Mesothelial cell of epicardium (in vitro differentiated cells): ENCODE measurements around the gene FILIP1L. TPM values are rescaled to one million over a fixed set of nuclear protein-coding genes. Genes with fewer than 3 reads are reported as not detected.

ENCODE experiments used
- DNase-seq, 2 experiments: peaks; one replicate each; pipeline ENCODE4 v3.0.0; 2021; ENCODE audit warnings: low spot score in 2 of 2; ENCODE audit not compliant: unreplicated experiment in 2 of 2
- H3K27ac Mint-ChIP-seq: 2 replicates; pipeline ENCODE4 v1.8.0; 2021; ENCODE audit warnings: mixed read lengths
- H3K27me3 Mint-ChIP-seq: 2 replicates; pipeline ENCODE4 v1.8.0; 2021; ENCODE audit warnings: low read depth, mixed read lengths
- H3K36me3 Mint-ChIP-seq: 2 replicates; pipeline ENCODE4 v1.8.0; 2021; ENCODE audit warnings: mixed read lengths
- H3K4me1 Mint-ChIP-seq: 2 replicates; pipeline ENCODE4 v1.8.0; 2021; ENCODE audit warnings: mixed read lengths
- H3K4me3 Mint-ChIP-seq: 2 replicates; pipeline ENCODE4 v1.8.0; 2021; ENCODE audit warnings: mild to moderate bottlenecking, moderate library complexity, mixed read lengths
- H3K9me3 Mint-ChIP-seq: 2 replicates; pipeline ENCODE4 v1.8.0; 2021; ENCODE audit warnings: mixed read lengths
- total RNA-seq: library from RNA; stranded (reverse); gene quantifications from 3 replicates; pipeline ENCODE4 v1.2.1, GENCODE V29; 2021
- TF ChIP-seq, protein P1 (sequence below): fragments of 200-600 bp; sonication (generic); IDR thresholded peaks from one replicate; pipeline ENCODE4 v1.5.0; 2021; ENCODE audit warnings: antibody characterized with exemption; ENCODE audit not compliant: unreplicated experiment

Gene FILIP1L
- total RNA-seq, 1 donor from 2014 or later: 15.7 TPM

DNA sequence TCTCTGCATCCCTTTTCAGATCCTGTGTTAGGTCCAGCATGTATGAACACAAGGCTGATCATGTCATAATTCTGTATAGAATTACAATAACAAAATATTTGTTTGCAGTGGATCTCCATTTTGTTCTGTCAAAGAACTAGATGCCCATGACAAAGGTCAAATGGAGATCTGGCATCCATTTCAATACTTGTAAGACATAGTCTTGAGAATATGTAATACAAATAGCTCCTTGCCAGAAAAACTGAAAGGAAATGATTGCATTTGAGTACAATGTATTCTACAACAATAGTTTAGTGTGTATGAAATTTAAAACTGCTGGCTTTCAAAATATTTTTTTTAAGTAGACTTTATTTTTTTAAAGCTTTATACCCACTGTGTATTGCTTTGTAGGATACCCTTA is 195.6 kb downstream of the FILIP1L start:
- Mint-ChIP-seq H3K4me3 (no peak overlapping the region), H3K9me3 (no peaks in the 10 kb centered on the region), H3K4me1 (peaks cover 9% of the 10 kb centered on the region), H3K27me3 (no peaks in the 10 kb centered on the region), H3K27ac (no peak overlapping the region), H3K36me3 (no peaks in the 10 kb centered on the region)
- no peak for DNase-seq
- TF ChIP-seq, protein P1, sequence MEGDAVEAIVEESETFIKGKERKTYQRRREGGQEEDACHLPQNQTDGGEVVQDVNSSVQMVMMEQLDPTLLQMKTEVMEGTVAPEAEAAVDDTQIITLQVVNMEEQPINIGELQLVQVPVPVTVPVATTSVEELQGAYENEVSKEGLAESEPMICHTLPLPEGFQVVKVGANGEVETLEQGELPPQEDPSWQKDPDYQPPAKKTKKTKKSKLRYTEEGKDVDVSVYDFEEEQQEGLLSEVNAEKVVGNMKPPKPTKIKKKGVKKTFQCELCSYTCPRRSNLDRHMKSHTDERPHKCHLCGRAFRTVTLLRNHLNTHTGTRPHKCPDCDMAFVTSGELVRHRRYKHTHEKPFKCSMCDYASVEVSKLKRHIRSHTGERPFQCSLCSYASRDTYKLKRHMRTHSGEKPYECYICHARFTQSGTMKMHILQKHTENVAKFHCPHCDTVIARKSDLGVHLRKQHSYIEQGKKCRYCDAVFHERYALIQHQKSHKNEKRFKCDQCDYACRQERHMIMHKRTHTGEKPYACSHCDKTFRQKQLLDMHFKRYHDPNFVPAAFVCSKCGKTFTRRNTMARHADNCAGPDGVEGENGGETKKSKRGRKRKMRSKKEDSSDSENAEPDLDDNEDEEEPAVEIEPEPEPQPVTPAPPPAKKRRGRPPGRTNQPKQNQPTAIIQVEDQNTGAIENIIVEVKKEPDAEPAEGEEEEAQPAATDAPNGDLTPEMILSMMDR: no peak

DNA sequence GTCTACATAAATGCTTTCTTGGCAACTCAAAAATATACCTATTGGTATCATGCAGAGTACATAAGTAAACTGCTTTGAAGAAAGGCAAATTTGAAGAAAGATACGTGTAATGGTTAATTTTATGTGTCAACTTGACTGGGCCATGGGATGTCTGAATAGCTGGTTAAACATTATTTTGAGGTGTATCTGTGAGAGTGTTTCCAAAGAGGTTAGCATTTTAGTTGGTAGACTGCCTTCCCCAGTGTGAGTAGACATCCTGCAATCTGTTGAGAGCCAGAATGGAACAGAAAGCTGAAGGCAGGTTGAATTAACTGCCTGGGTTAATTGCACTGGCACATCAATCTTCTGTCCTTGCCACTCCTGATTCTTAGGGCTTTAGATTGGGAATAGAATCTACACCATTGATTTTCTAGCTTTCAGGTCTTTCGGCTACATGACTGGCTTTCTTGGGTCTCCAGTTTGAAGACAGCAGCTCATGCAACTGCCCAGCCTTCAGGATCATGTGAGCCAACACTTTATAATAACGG is 198.3 kb downstream of the FILIP1L start:
- TF ChIP-seq, protein P1: no peak
- Mint-ChIP-seq H3K9me3 (peaks cover 6% of the 10 kb centered on the region), H3K27me3 (no peaks in the 10 kb centered on the region), H3K4me3 (no peak overlapping the region), H3K36me3 (peaks cover 4% of the 10 kb centered on the region), H3K4me1 (peaks cover 18% of the 10 kb centered on the region), H3K27ac (no peak overlapping the region)
- no peak for DNase-seq

DNA sequence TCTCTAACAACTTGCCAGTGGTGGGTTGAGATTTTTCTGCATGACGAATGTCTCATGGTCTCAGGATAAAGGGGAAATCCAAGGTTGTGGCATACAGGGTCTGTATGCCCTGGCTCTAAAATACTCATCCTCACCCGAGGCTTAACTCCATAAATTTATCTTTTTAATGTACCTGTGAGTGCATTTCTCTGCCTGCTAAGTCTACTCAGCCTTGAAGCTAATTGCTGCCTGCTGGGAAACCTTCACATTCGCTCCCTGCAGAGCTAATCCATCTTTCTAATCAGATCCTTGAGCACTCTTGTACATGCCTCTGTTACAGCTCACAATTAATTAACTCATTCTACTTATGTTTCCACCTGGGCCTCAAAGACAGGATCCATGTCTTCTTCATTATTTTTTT is 202.9 kb downstream of the FILIP1L start:
- peak overlapping the region; percentile 39 for H3K27ac Mint-ChIP-seq
- H3K4me1 Mint-ChIP-seq: peaks cover 16% of the 10 kb centered on the region

DNA sequence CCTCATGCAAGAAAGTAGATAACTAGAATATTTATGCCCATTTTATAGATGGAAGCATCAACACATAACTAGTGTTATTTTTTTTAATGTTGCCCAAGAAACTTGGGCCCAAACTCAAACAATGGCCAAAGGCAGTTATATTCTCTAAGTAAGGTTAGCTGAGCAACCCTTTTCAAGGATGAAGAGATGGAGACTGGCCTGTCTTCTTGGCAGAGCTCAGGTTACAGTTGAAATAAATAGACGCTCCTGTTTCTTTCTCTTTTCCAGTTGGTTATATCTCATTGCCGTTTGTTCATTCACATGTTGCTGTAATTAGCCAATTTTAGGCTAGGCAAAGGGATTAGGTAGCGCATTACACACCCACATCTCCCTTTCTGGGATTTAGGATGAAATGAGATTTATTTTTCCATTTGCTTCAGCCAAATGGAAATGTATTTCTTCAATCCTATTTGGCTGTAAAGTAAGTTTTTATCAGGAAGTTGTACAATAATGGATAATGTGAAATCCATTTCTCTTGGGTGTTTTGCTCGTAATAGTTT is 203.5 kb downstream of the FILIP1L start:
- no peak overlapping the region for H3K4me3 Mint-ChIP-seq
- peaks cover 6% of the 10 kb centered on the region for H3K9me3 Mint-ChIP-seq
- H3K36me3 Mint-ChIP-seq: peaks cover 4% of the 10 kb centered on the region
- TF ChIP-seq, protein P1: no peak
- DNase-seq: no peak
- H3K27me3 Mint-ChIP-seq: no peaks in the 10 kb centered on the region
- H3K4me1 Mint-ChIP-seq: peaks cover 16% of the 10 kb centered on the region
- H3K27ac Mint-ChIP-seq: peak overlapping the region; percentile 28

More for the DNA sequence above, 202.9 kb downstream of the FILIP1L start:
- Mint-ChIP-seq H3K36me3 (peaks cover 4% of the 10 kb centered on the region), H3K27me3 (no peaks in the 10 kb centered on the region), H3K9me3 (peaks cover 6% of the 10 kb centered on the region), H3K4me3 (no peak overlapping the region)
- DNase-seq: no peak
- TF ChIP-seq, protein P1: no peak

DNA sequence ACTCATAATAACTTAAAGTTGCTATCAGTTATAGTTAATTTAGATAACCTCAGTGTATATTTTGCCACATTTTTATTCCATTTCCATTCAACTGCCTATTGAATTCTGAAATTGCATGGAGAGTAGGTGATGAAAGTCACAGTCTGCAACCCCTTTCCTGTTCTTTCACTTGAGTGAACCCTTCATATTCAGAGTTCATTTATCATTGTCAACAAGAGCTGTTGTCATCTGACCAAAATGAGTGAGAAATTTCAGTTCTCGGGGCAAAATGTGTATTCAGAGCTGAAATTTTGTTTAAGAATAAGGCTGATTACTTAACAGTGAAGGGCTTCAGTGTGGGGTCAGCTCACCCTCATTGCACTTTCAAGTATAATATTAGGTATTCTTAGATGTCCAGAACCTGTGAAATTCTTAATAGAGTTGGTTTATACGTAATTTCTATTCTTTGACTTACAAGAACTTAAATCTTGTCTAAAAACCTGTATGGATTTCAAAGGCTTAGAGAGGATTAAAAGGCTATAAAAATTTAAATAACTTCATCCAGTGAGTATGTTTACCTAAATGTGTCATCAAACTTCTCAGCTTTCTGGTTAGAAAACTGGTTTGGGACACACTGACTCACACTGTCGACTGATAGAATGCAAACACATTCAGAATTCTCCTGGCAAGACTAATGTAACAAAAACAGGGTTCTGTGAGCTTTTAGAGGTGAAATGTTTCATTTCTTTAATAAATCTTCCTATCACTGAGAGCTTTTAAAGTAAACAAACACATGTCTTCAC is 204.4 kb downstream of the FILIP1L start:
- Mint-ChIP-seq H3K9me3 (peaks cover 9% of the 10 kb centered on the region), H3K27me3 (no peaks in the 10 kb centered on the region), H3K36me3 (peaks cover 4% of the 10 kb centered on the region), H3K4me1 (peaks cover 16% of the 10 kb centered on the region), H3K4me3 (no peak overlapping the region), H3K27ac (no peak overlapping the region)
- TF ChIP-seq, protein P1: no peak
- no peak for DNase-seq
